GM12872 (cell line): Measurements from ENCODE around the gene SH3RF3.
A peak's percentile ranks its signal among the peaks of the same experiment; 100 is the strongest.

Source experiments
- TF ChIP-seq, protein P1 (sequence below): IDR thresholded peaks from 3 replicates; pipeline ENCODE4 v1.5.1; 2011; ENCODE audit warnings: low read depth, mild to moderate bottlenecking, low read length, moderate library complexity; ENCODE audit not compliant: insufficient read depth

The SH3RF3 gene

DNA sequence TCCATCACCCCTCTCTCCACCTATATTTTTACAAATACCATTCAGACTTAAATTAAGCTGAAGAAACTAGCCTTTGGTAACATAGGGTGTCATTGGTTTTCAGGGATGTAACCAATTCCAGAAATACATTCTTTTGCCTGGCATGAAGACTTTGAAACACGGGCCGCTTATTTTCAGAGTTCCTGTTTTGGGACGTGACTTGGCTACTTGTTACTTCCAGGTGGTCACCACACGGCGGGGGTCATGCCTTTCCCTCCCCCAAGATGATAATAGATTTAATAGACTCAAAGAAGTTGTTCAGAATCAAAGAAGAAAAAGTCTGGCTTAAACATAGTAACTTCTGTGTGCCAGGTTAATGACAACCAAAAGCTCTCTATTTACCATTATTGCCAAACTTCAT, 374.2 kb downstream of the SH3RF3 start:
- TF ChIP-seq, protein P1, sequence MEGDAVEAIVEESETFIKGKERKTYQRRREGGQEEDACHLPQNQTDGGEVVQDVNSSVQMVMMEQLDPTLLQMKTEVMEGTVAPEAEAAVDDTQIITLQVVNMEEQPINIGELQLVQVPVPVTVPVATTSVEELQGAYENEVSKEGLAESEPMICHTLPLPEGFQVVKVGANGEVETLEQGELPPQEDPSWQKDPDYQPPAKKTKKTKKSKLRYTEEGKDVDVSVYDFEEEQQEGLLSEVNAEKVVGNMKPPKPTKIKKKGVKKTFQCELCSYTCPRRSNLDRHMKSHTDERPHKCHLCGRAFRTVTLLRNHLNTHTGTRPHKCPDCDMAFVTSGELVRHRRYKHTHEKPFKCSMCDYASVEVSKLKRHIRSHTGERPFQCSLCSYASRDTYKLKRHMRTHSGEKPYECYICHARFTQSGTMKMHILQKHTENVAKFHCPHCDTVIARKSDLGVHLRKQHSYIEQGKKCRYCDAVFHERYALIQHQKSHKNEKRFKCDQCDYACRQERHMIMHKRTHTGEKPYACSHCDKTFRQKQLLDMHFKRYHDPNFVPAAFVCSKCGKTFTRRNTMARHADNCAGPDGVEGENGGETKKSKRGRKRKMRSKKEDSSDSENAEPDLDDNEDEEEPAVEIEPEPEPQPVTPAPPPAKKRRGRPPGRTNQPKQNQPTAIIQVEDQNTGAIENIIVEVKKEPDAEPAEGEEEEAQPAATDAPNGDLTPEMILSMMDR = no peak

DNA sequence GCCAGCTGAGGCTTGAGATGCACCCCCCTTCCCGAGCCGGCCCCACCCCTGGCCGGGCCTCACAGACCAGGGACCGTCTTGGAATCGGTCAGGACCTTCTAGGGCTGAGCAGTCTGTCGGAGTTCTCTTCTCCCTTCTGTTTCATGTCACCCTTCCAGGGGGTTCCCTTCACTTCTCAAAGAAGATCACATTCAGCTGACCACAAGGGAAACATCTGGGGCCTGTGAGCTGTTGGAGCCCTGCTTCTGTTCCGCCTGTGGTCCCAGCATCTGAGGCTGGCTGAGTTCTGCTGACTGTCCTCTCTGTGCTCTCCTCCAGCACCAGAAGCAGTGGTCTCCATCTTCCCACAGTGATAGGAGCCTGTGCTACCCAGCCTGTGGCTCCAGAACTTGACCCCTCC, 378.2 kb downstream of the SH3RF3 start:
- TF ChIP-seq, protein P1 = no peak

DNA sequence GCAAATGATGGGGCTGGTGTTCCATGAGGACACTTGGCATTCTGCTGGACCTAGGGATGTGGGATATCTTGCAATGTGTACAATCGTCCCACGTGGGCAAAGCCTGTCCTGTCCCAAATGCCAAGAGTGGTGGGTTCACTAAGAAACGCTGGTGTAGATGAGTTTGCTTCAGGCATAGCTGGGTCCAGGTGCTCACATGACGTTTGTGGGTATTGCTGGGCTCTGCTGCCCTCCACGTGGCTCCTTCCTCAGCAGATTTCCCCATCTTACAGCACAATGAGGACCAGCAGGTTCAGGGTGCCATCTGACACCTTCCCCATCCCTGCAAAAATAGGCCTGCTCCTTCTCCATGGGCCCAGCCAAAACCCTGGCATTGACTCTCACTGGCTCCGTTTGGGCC, 378.8 kb downstream of the SH3RF3 start:
- TF ChIP-seq, protein P1 = no peak

DNA sequence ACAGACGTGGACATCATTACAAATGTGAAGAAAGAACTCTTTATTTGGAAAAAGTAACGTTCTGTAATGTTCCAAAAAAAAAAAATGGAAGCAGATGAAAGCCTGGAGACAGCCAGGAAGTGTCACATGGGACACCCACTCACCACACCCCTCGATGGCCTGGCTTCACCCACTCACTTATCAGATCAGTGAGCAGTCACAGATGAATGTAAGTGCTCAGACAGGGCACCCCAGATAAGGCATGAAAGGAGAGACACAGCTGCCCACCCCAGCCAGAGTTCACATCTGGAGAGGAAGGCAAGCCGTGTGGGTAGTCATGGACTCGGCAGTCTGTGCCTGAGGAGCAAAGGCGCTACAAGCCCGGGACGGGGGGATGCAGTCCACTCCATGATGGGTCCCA, 379.6 kb downstream of the SH3RF3 start:
- TF ChIP-seq, protein P1 = no peak

DNA sequence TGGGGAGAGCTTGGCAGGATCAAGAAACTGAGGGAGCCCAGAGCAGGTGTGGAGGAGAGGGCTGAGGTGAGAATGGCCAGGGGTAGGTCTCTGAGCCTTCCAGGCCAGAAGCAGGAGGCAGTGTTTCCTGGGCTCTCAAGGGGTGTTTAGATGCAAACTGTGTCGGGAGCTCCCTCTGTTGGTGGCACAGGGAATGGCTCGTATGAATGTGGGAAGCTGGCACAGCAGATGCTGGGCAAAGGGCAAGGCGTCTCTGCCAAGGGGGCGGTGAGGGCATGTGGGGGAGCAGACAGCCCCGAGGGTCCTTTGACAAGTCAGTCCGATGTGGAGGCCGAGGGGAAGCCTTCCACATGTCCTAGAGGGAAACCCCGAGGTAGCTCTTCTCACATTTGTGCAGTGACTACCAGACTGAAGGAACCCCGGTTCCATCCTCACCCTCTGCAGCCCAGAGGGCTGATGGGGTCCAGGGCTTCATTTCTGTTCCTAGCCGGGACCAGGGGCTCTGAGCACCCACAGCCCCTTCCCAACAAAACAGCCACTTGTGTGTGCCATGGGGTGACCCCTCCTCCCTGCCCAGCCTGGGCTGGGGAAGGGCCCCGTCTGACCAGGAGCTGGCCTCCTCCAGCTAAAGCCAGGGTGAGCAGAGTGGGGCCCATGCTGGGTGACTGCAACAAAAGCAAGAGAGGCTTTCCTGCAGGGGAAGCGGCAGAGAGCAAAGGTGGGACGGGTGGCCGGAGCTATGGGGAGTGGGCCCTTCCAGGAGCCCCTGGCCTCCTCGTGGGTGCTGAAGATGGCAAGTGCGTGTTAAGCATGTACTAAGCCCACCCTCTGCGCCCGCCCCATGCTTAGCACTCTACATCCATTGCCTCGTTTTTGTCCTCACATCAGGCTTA, 381.4 kb downstream of the SH3RF3 start:
- TF ChIP-seq, protein P1 = peak; percentile 98

DNA sequence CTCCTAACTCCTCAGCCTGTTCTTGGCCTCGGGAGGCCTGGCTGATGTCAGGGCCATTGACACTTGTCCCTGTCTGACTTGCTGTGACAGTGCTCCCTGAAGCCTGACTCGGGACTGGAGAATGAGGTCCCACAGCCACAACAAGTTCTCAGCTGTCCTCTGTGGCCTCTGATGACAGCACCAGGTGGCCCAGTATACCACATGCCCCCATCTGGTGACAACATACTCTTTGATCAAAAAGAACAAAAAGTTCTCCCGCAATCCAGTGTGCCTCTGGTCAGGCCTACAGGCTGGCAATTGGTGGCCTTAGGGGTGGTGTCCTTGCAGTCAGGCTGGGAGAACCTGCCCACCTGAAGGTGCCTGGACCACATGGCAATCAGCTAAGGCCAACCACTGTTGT, 382.2 kb downstream of the SH3RF3 start:
- TF ChIP-seq, protein P1 = no peak

DNA sequence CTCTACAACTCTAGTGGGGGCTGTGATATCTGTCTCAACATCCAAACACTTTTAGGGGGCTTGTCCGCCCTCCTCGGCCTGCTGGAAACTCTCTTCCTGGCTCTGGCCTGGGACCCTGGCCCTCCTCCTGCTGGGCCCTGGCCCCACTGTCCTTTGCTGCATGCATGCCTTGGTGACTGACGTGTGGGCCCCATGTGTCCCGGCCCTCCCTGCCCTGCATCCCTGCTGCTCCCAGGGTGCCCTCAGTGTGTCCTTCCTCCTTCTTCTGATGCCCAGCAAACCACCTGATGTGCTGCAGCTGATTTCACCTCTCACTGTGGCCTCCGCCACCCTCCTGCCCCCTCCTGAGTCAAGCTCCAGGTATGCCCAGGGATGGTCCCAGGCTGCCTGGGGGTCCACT, 383.1 kb downstream of the SH3RF3 start:
- TF ChIP-seq, protein P1 = no peak
